GM10266 (cell line): ENCODE results near the gene RAD9A.

Source experiments
- DNase-seq: peaks from one replicate; pipeline ENCODE4 v3.0.0; 2012; ENCODE audit errors: extremely low spot score
- TF ChIP-seq, protein P1 (sequence below): IDR thresholded peaks from 2 replicates; pipeline ENCODE4 v1.5.1; 2012; ENCODE audit warnings: mild to moderate bottlenecking, low read depth; ENCODE audit not compliant: control insufficient read depth, insufficient read depth; ENCODE audit errors: missing control alignments

Gene RAD9A

DNA sequence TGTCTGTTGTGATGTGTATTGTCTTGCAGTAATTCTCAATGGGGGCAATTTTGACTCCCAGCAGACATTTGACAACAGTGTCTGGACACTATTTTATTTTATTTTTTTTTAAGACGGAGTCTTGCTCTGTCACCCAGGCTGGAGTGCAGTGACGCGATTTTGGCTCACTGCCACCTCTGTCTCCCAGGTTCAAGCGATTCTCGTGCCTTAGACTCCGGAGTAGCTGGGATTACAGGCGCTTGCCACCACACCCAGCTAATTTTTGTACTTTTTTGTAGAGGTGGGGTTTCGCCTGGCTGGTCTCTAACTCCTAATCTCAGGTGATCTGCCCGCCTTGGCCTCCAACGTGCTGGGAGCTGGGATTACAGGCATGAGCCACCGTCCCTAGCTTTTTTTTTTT lies 37.9 kb downstream of the RAD9A start:
- DNase-seq, result no peak
- TF ChIP-seq, protein P1, sequence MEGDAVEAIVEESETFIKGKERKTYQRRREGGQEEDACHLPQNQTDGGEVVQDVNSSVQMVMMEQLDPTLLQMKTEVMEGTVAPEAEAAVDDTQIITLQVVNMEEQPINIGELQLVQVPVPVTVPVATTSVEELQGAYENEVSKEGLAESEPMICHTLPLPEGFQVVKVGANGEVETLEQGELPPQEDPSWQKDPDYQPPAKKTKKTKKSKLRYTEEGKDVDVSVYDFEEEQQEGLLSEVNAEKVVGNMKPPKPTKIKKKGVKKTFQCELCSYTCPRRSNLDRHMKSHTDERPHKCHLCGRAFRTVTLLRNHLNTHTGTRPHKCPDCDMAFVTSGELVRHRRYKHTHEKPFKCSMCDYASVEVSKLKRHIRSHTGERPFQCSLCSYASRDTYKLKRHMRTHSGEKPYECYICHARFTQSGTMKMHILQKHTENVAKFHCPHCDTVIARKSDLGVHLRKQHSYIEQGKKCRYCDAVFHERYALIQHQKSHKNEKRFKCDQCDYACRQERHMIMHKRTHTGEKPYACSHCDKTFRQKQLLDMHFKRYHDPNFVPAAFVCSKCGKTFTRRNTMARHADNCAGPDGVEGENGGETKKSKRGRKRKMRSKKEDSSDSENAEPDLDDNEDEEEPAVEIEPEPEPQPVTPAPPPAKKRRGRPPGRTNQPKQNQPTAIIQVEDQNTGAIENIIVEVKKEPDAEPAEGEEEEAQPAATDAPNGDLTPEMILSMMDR, result no peak

DNA sequence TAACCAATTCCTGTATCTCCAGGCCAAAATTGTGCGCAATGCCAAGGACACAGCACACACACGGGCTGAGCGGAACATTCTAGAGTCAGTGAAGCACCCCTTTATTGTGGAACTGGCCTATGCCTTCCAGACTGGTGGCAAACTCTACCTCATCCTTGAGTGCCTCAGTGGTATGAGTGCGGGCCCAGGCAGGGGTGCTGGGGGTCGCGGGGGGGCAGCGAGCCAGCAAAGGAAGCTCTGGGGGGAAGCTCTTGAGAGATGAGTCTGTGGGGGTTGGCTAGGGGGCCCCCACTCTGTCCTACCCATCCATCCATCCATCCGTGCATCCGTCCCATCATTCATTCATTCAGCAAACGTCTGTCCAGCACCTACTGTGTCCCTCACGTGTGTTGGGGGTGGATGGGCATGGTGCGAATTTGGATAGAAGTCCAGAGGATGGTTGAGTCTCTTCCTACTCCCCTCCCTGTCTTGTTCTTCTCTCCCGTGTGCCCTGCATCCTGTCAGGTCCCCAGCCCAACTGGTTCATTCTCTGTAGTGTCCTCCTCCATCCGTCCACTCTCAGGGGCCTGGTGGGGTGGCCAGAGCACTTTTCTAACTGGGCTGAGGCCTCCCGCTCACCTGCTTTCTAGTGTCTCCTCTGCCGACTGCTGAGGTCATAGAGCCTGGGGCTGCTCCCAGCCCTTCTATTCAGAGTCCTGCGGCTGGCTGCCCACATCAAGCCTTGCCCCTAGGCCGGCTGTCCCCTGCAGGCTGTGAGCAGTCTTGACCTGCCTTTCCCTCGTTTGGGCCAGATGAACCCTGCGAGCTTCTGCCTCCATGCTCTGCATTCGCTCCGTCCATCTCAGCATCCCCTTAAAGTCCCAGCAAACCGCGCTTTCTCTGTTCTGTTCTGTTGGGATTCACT lies 39.8 kb downstream of the RAD9A start:
- DNase-seq, result no peak
- TF ChIP-seq, protein P1, result no peak

DNA sequence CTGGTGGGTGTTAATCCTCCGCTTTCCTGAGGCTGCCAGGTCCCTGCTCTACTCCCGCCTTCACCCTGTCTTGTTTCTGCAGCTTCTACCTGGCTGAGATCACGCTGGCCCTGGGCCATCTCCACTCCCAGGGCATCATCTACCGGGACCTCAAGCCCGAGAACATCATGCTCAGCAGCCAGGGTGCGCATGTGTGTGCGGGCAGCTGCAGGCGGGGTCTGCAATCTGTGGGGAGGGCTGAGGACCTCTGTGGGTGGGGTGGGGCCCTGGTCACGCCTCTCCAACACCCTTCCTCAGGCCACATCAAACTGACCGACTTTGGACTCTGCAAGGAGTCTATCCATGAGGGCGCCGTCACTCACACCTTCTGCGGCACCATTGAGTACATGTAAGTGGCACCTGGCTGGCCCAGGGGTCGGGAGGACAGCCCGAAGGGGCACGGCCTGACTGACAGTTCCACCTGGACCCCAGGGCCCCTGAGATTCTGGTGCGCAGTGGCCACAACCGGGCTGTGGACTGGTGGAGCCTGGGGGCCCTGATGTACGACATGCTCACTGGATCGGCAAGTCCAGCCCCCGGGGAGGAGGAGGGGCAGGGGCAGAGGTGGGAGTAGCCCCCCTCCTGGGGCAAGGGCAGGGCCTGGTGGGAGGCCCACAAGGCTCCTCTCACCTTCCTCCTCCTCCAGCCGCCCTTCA lies 41.0 kb downstream of the RAD9A start:
- DNase-seq, result no peak
- TF ChIP-seq, protein P1, result no peak

DNA sequence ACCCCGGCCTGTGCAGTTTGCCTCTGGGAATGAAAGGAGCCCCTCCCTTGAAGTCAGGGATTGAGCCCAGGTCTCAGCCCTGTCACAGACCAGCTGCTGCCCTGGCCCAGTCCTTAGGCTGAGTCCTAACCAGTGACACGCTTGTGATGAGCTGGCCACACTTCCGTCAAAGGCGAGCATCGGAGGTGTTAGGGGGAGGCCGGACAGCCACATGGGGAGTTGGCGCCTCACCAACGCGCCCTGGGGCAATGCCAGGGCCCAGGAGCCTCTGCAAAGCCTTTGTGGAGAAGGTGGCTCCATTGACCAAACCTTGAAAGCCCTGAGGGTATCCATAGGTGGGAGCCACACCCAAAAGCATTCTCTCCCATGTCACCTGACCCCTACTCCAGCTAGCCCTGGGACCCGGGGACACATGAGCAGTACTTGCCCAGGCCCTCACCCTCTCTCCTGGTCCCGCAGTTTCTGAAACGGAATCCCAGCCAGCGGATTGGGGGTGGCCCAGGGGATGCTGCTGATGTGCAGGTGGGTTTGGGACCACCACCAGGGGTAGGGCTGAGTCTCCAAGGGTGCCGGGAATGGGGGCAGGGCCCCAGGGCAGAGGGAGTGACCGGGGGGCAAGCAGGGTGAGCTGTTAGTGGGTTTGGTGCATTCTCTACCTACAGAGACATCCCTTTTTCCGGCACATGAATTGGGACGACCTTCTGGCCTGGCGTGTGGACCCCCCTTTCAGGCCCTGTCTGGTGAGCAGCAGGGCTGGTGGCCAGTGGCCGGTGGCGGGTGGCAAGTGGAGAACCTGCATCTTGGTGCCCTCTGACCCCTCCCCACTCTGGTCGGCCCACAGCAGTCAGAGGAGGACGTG lies 42.0 kb downstream of the RAD9A start:
- no peak for DNase-seq
- TF ChIP-seq, protein P1, result no peak

DNA sequence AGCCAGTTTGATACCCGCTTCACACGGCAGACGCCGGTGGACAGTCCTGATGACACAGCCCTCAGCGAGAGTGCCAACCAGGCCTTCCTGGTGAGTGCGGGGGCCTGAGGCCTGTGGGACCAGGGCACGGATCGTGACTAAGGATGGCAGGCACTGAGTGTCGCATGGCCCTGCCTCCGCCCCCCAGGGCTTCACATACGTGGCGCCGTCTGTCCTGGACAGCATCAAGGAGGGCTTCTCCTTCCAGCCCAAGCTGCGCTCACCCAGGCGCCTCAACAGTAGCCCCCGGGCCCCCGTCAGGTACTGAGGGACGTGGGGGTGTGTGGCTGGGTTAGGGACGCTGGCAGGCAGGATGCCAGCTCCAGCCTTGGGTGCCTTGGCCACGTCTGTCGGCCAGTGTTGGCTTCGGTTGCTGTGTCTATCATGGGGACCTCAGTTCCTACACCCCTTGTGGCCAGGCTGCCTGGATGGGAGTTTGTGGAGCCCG lies 42.7 kb downstream of the RAD9A start:
- no peak for DNase-seq
- TF ChIP-seq, protein P1, result no peak

DNA sequence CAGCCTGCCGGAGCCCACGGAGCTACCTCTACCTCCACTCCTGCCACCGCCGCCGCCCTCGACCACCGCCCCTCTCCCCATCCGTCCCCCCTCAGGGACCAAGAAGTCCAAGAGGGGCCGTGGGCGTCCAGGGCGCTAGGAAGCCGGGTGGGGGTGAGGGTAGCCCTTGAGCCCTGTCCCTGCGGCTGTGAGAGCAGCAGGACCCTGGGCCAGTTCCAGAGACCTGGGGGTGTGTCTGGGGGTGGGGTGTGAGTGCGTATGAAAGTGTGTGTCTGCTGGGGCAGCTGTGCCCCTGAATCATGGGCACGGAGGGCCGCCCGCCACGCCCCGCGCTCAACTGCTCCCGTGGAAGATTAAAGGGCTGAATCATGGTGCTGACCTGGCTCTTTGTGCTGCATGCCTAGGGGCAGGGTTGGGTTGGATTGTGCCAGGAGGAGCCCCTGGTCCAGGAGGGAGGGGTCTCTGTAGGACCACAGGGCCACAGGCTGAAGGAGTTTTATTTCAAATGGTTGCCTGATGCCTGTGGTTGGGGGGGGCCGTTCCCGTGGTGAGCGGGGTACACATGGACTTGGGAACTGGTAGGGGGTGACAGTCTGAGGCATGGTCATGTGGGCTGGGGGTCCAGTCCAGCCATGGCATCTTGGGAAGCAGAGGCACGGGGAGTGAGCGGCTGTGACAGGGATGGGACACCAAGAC lies 43.4 kb downstream of the RAD9A start:
- DNase-seq, result no peak
- TF ChIP-seq, protein P1, result no peak
